Uterus (tissue), 2 donors: ENCODE data around the gene H6PD.

Source experiments
- CTCF ChIP-seq, 4 experiments: fragments of 200-600 bp in 2 of 4; fragments of 450-650 bp in 2 of 4; sonication (generic) in 2 of 4; IDR thresholded peaks; one replicate each; pipeline ENCODE4 v1.5.1; 2016 to 2019; ENCODE audit warnings: antibody characterized with exemption in 4 of 4, mild to moderate bottlenecking in 2 of 4, moderate library complexity in 1 of 4
- POLR2A ChIP-seq, 2 donors: fragments of 450-650 bp; IDR thresholded peaks; one replicate each; pipeline ENCODE4 v1.6.1; 2016; ENCODE audit warnings: antibody characterized with exemption in 2 of 2, mild to moderate bottlenecking in 1 of 2, moderate library complexity in 1 of 2

GRCh38 chr1:9316512-9316911 lies 81.9 kb downstream of the H6PD start:
- TF ChIP-seq CTCF (IDR thresholded peaks at IDR 0.05) (no peak), POLR2A (IDR thresholded peaks at IDR 0.05) (no peak)
